Gastrocnemius medialis (tissue), 4 donors: ENCODE data around the gene ARID1B. TPM values are rescaled to one million over a fixed set of nuclear protein-coding genes. Genes with fewer than 3 reads are reported as not detected.

Experiments
- ATAC-seq, 2 donors: fragments of 150-250 bp; one replicate each; pipeline ENCODE4 v1.9.1; 2016
- DNase-seq, 2 donors: peaks; one replicate each; pipeline ENCODE4 v3.0.0-alpha.2; 2019
- H3K27ac ChIP-seq, 4 donors: fragments of 200-600 bp; sonication (generic); 1 replicate in 1 of 4; 2 replicates in 3 of 4; pipeline ENCODE4 v1.5.1; 2016 to 2018; ENCODE audit warnings: mild to moderate bottlenecking in 2 of 4, moderate library complexity in 1 of 4
- H3K27me3 ChIP-seq, 3 donors: fragments of 200-600 bp; sonication (generic) in 2 of 3; 1 replicate in 1 of 3; 2 replicates in 2 of 3; pipeline versions ENCODE4 v1.5.1 to v1.6.0; 2016 to 2019; ENCODE audit warnings: mild to moderate bottlenecking in 1 of 3, moderate library complexity in 1 of 3
- H3K36me3 ChIP-seq, 2 donors: fragments of 200-600 bp; sonication (generic) in 1 of 2; one replicate each; pipeline ENCODE4 v1.5.1; 2017 to 2018
- H3K4me1 ChIP-seq, 2 donors: fragments of 200-600 bp; sonication (generic) in 1 of 2; one replicate each; pipeline ENCODE4 v1.5.1; 2016 to 2017; ENCODE audit warnings: mild to moderate bottlenecking in 2 of 2
- H3K4me3 ChIP-seq, 4 donors: fragments of 200-600 bp; sonication (generic) in 3 of 4; 1 replicate in 1 of 4; 2 replicates in 3 of 4; pipeline ENCODE4 v1.5.1; 2016 to 2019; ENCODE audit warnings: mild to moderate bottlenecking in 2 of 4
- H3K9me3 ChIP-seq, 3 donors: fragments of 200-600 bp; sonication (generic) in 2 of 3; 1 replicate in 1 of 3; 2 replicates in 2 of 3; pipeline ENCODE4 v1.5.1; 2016 to 2019
- POLR2A ChIP-seq, 2 donors: fragments of 450-650 bp; IDR thresholded peaks; one replicate each; pipeline ENCODE4 v1.6.1; 2017; ENCODE audit warnings: antibody characterized with exemption in 2 of 2, mild to moderate bottlenecking in 2 of 2, moderate library complexity in 2 of 2
- in situ Hi-C, 4 donors: fragments of 200-750 bp; cut with MboI; loops; one replicate each; pipeline versions ENCODE4 v1.15.0 to v1.8.0; 2017; ENCODE audit warnings: low sequenced_read_pairs in 4 of 4
- intact Hi-C: fragments of 100-400 bp; cut with DNase I; formaldehyde crosslinking; loops from one replicate; pipeline ENCODE4 v1.15.1; 2023; ENCODE audit warnings: low total_unique reads
- total RNA-seq, 4 donors: library from RNA; depleted of rRNA; stranded (reverse); fragments of >200 nt; gene quantifications; one replicate each; pipeline versions ENCODE4 v1.1.0 to v1.2.3, GENCODE V29; 2016
- TF ChIP-seq, protein P1 (sequence below), 5 experiments: fragments of 450-650 bp in 3 of 5; fragments of 200-600 bp in 2 of 5; sonication (generic) in 2 of 5; IDR thresholded peaks in 4 of 5; conservative IDR thresholded peaks in 1 of 5; 1 replicate in 4 of 5; 2 replicates in 1 of 5; pipeline ENCODE4 v1.5.1; 2016 to 2019; ENCODE audit warnings: antibody characterized with exemption in 5 of 5, mild to moderate bottlenecking in 3 of 5, moderate library complexity in 3 of 5

The ARID1B gene
- total RNA-seq, 4 donors from 2014 or later = 54.9 to 75.3 (median 62.0) TPM

DNA sequence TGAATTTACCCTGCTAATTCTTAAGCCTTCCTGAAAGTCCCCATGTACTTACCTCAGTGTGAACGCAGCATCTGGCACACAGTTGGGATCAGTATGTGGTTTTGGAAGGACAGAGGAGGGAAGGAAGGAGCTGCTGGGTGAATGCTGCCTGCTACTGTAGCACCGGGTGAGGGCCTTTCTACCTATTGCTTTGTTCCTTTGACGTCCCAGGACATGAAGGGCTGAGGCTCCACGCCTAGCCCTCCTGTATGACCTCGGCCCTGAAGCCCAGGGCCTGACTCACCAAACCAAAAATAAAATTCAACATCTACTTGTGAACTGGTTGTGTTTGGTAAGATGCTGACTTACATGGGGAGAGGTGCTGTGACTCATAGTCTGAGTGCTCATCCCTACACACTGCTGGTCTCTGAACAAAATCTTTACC lies 51.1 kb downstream of the ARID1B start:
- TF ChIP-seq, protein P1, sequence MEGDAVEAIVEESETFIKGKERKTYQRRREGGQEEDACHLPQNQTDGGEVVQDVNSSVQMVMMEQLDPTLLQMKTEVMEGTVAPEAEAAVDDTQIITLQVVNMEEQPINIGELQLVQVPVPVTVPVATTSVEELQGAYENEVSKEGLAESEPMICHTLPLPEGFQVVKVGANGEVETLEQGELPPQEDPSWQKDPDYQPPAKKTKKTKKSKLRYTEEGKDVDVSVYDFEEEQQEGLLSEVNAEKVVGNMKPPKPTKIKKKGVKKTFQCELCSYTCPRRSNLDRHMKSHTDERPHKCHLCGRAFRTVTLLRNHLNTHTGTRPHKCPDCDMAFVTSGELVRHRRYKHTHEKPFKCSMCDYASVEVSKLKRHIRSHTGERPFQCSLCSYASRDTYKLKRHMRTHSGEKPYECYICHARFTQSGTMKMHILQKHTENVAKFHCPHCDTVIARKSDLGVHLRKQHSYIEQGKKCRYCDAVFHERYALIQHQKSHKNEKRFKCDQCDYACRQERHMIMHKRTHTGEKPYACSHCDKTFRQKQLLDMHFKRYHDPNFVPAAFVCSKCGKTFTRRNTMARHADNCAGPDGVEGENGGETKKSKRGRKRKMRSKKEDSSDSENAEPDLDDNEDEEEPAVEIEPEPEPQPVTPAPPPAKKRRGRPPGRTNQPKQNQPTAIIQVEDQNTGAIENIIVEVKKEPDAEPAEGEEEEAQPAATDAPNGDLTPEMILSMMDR (IDR thresholded peaks at IDR 0.05 in 4 of 5, conservative IDR thresholded peaks at IDR 0.05 in 1 of 5) = no peak
- peak; percentile 54 to 75 for TF ChIP-seq POLR2A (IDR thresholded peaks at IDR 0.05)
- Histone ChIP-seq H3K9me3 (no peaks in the 10 kb centered on the region), H3K36me3 (no peaks in the 10 kb centered on the region), H3K4me1 (peaks cover 80 to 83% of the 10 kb centered on the region in 2 donors), H3K4me3 (peak overlapping the region in 2 of 4 donors; percentile 17 to 21), H3K27me3 (no peaks in the 10 kb centered on the region), H3K27ac (peak overlapping the region; percentile 89 to 95 (median 91))
- intact Hi-C loops (loop anchor here (5.0 kb wide), 2 partner anchors 46 to 129 kb away; no protein-coding TSS in a partner anchor), in situ Hi-C loops (no loop called here)
- ATAC-seq (peak; percentile 87 to 89), DNase-seq (peak; percentile 76 to 93)

DNA sequence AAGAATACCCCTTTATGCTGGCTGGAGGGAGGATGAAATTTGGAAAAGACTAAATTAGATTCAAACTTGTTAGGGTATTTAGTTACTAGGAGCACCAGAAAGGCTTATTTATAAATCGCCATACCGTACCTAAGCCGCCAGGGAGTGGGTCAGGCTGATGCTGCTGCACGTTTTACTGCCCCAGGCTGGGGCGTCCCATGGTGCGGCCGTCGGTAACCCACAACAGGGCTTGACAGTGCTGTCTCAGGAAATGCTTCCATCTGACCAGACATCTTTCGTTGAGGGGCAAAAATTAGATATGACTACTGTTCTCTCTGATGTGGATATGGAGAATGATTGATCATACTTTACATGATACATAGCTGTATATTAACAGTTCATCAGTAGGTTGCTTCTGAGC lies 52.9 kb downstream of the ARID1B start:
- intact Hi-C loops (no loop called here), in situ Hi-C loops (no loop called here)
- no peaks in the 10 kb centered on the region for H3K36me3 ChIP-seq
- peak overlapping the region; percentile 89 to 95 (median 91) for H3K27ac ChIP-seq
- no peaks in the 10 kb centered on the region for H3K27me3 ChIP-seq
- H3K4me3 ChIP-seq = no peak overlapping the region
- peaks cover 76 to 80% of the 10 kb centered on the region in 2 donors for H3K4me1 ChIP-seq
- TF ChIP-seq, protein P1 (IDR thresholded peaks at IDR 0.05 in 4 of 5, conservative IDR thresholded peaks at IDR 0.05 in 1 of 5) = no peak
- TF ChIP-seq POLR2A (IDR thresholded peaks at IDR 0.05) = no peak
- H3K9me3 ChIP-seq = no peaks in the 10 kb centered on the region
- no peak for DNase-seq
- no peak for ATAC-seq

DNA sequence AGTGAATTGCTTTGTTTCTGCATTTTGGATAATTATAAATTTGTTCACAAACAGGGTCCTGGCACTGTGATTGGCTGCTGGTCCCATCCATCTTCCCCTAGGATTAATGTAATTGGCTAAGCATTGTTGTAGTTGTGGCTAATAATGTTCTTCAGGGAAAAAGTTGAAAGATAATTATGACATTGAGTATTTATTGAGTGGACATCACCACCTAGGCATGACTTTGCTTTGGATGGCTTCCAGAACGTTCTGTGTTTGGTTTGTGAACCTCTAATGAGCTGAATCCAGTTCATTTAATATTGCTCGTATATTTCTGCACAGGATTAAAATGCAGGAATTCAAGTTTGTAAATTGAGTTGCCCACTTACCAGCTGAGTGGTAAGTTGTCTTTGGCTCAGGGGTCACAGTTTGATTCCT lies 55.1 kb downstream of the ARID1B start:
- H3K4me1 ChIP-seq = peaks cover 58 to 67% of the 10 kb centered on the region in 2 donors
- H3K9me3 ChIP-seq = no peaks in the 10 kb centered on the region
- peak overlapping the region; percentile 89 to 95 (median 91) for H3K27ac ChIP-seq
- TF ChIP-seq POLR2A (IDR thresholded peaks at IDR 0.05) = no peak
- TF ChIP-seq, protein P1 (IDR thresholded peaks at IDR 0.05 in 4 of 5, conservative IDR thresholded peaks at IDR 0.05 in 1 of 5) = no peak
- ATAC-seq (no peak), DNase-seq (peak in 1 of 2 donors; percentile 53)
- no peak overlapping the region for H3K4me3 ChIP-seq
- in situ Hi-C loops (no loop called here), intact Hi-C loops (loop anchor here (2.0 kb wide), 1 partner anchor 15 kb away; no protein-coding TSS in a partner anchor)
- no peaks in the 10 kb centered on the region for H3K27me3 ChIP-seq
- H3K36me3 ChIP-seq = no peaks in the 10 kb centered on the region

DNA sequence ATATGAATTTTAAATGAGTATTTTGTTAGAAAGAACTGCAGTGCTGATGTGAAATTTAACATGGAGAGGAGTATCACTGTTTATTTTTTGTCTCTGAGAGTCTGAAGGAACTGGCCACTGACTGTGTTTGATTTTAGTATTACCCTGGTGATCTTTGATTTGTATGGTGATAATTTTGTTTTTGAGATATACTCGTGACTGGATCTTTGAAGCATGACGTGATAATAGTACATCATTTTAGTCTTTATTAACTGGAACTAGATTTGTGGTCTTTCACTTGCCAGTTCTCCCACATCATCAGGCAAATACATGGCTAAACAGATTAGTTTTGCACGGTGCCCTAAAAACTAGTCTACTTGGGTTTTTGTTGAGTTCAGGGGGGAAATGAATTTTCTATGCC lies 55.5 kb downstream of the ARID1B start:
- H3K9me3 ChIP-seq = no peaks in the 10 kb centered on the region
- TF ChIP-seq, protein P1 (IDR thresholded peaks at IDR 0.05 in 4 of 5, conservative IDR thresholded peaks at IDR 0.05 in 1 of 5) = no peak
- TF ChIP-seq POLR2A (IDR thresholded peaks at IDR 0.05) = no peak
- DNase-seq (no peak), ATAC-seq (no peak)
- peaks cover 58 to 63% of the 10 kb centered on the region in 2 donors for H3K4me1 ChIP-seq
- H3K36me3 ChIP-seq = no peaks in the 10 kb centered on the region
- in situ Hi-C loops (no loop called here), intact Hi-C loops (loop anchor here (2.0 kb wide), 1 partner anchor 14 kb away; no protein-coding TSS in a partner anchor)
- no peaks in the 10 kb centered on the region for H3K27me3 ChIP-seq
- peak overlapping the region; percentile 89 to 95 (median 91) for H3K27ac ChIP-seq
- no peak overlapping the region for H3K4me3 ChIP-seq
